Adipose tissue (tissue), 3 donors: ENCODE results near the gene NGF. TPM values are rescaled to one million over a fixed set of nuclear protein-coding genes. Genes with fewer than 3 reads are reported as not detected.

Experiments used
- H3K27ac ChIP-seq: one replicate; pipeline ENCODE4 v1.5.1; 2013; ENCODE audit warnings: low read depth, low read length
- WGBS, 3 donors: extraction: QIAGEN DNeasy Blood & Tissue Kit; methylation state at CpG; one replicate each; pipeline ENCODE4 v1.1.7; 2013; 5-methylcytosine and 5-hydroxymethylcytosine counted together
- polyA plus RNA-seq, 3 donors: library from polyadenylated mRNA; stranded (reverse); fragments of 200-250 nt; gene quantifications; one replicate each; pipeline ENCODE4 v1.2.3, GENCODE V29; 2013
- donor health status: healthy with polysubstance abuse.
- donor health status: Bipolar disorder and iron deficiency.
- donor health status: healthy.

Gene NGF
- polyA plus RNA-seq, 3 donors, result 0.66 to 14.7 (median 13.3) TPM

- no peak overlapping the region for H3K27ac ChIP-seq
- WGBS, 3 donors, result 90 to 95% (median 91%) methylated on average over 5 of the region's 5 CpGs
Observed at GRCh38 chr1:115293006-115293405, 45.0 kb downstream of the NGF start.

- WGBS, 3 donors, result 60 to 78% (median 71%) methylated on average over 5 of the region's 5 CpGs
- no peak overlapping the region for H3K27ac ChIP-seq
Observed at GRCh38 chr1:115291741-115292140, 46.3 kb downstream of the NGF start.

- no peak overlapping the region for H3K27ac ChIP-seq
- 59 to 69% (median 61%) methylated on average over 1 of the region's 1 CpG for WGBS, 3 donors
Observed at GRCh38 chr1:115289940-115290339, 48.1 kb downstream of the NGF start.

GRCh38 chr1:115288591-115289198, 49.4 kb downstream of the NGF start:
- WGBS, 3 donors, result 72 to 95% (median 84%) methylated on average over 3 of the region's 3 CpGs
- no peak overlapping the region for H3K27ac ChIP-seq

GRCh38 chr1:115286431-115287205, 51.4 kb downstream of the NGF start:
- 89 to 94% (median 93%) methylated on average over 30 of the region's 30 CpGs for WGBS, 3 donors
- H3K27ac ChIP-seq, result no peak overlapping the region

GRCh38 chr1:115284209-115284608, 53.8 kb downstream of the NGF start:
- peak overlapping the region; percentile 66 for H3K27ac ChIP-seq
- 71 to 79% (median 78%) methylated on average over 6 of the region's 6 CpGs for WGBS, 3 donors

- peak overlapping the region; percentile 66 for H3K27ac ChIP-seq
- WGBS, 3 donors, result 77 to 80% (median 78%) methylated on average over 20 of the region's 20 CpGs
Observed at GRCh38 chr1:115283681-115284146, 54.3 kb downstream of the NGF start.

- 72 to 74% (median 73%) methylated on average over 13 of the region's 13 CpGs for WGBS, 3 donors
- H3K27ac ChIP-seq, result peak overlapping the region; percentile 66
Observed at GRCh38 chr1:115283249-115283648, 54.8 kb downstream of the NGF start.

GRCh38 chr1:115282807-115283208, 55.2 kb downstream of the NGF start:
- WGBS, 3 donors, result 45 to 71% (median 62%) methylated on average over 11 of the region's 11 CpGs
- peak overlapping the region; percentile 66 for H3K27ac ChIP-seq

GRCh38 chr1:115281143-115281542, 56.9 kb downstream of the NGF start:
- H3K27ac ChIP-seq, result no peak overlapping the region
- WGBS, 3 donors, result 97 to 100% (median 98%) methylated on average over 2 of the region's 2 CpGs

GRCh38 chr1:115280064-115280463, 58.0 kb downstream of the NGF start:
- no peak overlapping the region for H3K27ac ChIP-seq
- 41 to 70% (median 59%) methylated on average over 8 of the region's 8 CpGs for WGBS, 3 donors

- 62 to 75% (median 72%) methylated on average over 3 of the region's 3 CpGs for WGBS, 3 donors
- no peak overlapping the region for H3K27ac ChIP-seq
Observed at GRCh38 chr1:115278211-115278610, 59.8 kb downstream of the NGF start.

GRCh38 chr1:115277276-115277675, 60.8 kb downstream of the NGF start:
- 55 to 71% (median 63%) methylated on average over 2 of the region's 2 CpGs for WGBS, 3 donors
- H3K27ac ChIP-seq, result no peak overlapping the region

GRCh38 chr1:115275216-115275615, 62.8 kb downstream of the NGF start:
- no peak overlapping the region for H3K27ac ChIP-seq

- WGBS, 3 donors, result 76 to 89% (median 89%) methylated on average over 4 of the region's 4 CpGs
- H3K27ac ChIP-seq, result no peak overlapping the region
Observed at GRCh38 chr1:115274467-115274866, 63.6 kb downstream of the NGF start.

- H3K27ac ChIP-seq, result no peak overlapping the region
Observed at GRCh38 chr1:115266729-115267421, 71.2 kb downstream of the NGF start.

GRCh38 chr1:115265099-115265498, 73.0 kb downstream of the NGF start:
- WGBS, 3 donors, result 45 to 85% (median 75%) methylated on average over 1 of the region's 1 CpG

More at GRCh38 chr1:115266729-115267421, 71.2 kb downstream of the NGF start:
- WGBS, 3 donors, result 50 to 64% (median 59%) methylated on average over 10 of the region's 10 CpGs

GRCh38 chr1:115262886-115263285, 75.2 kb downstream of the NGF start:
- no peak overlapping the region for H3K27ac ChIP-seq
- WGBS, 3 donors, result 49 to 63% (median 61%) methylated on average over 4 of the region's 4 CpGs

More at GRCh38 chr1:115265099-115265498, 73.0 kb downstream of the NGF start:
- no peak overlapping the region for H3K27ac ChIP-seq

- WGBS, 3 donors, result 48 to 50% (median 48%) methylated on average over 1 of the region's 1 CpG
- H3K27ac ChIP-seq, result no peak overlapping the region
Observed at GRCh38 chr1:115261496-115261895, 76.6 kb downstream of the NGF start.
